Stomach (tissue), 9 donors: Measurements from ENCODE around the gene C4orf50. TPM values are rescaled to one million over a fixed set of nuclear protein-coding genes. Genes with fewer than 3 reads are reported as not detected.

Experiments
- DNase-seq, 2 donors: peaks; one replicate each; pipeline versions ENCODE4 v3.0.0 to v3.0.0-alpha.2; 2013 to 2019
- H3K27ac ChIP-seq, 5 donors: fragments of 200-600 bp in 4 of 5; sonication (generic) in 4 of 5; one replicate each; pipeline ENCODE4 v1.5.1; 2013 to 2019; ENCODE audit warnings: mild to moderate bottlenecking in 1 of 5, moderate library complexity in 1 of 5
- H3K27me3 ChIP-seq, 3 donors: fragments of 200-600 bp; sonication (generic); one replicate each; pipeline ENCODE4 v1.5.1; 2017 to 2019; ENCODE audit warnings: mixed run types in 1 of 3
- H3K36me3 ChIP-seq, 4 donors: fragments of 200-600 bp; sonication (generic); 1 replicate in 3 of 4; 2 replicates in 1 of 4; pipeline ENCODE4 v1.5.1; 2016 to 2019
- H3K4me1 ChIP-seq, 4 donors: fragments of 200-600 bp; sonication (generic); one replicate each; pipeline ENCODE4 v1.5.1; 2016 to 2019
- H3K4me3 ChIP-seq, 4 donors: fragments of 200-600 bp; sonication (generic) in 3 of 4; one replicate each; pipeline ENCODE4 v1.5.1; 2016 to 2019; ENCODE audit warnings: mild to moderate bottlenecking in 1 of 4
- H3K9me3 ChIP-seq, 4 donors: fragments of 200-600 bp; sonication (generic); one replicate each; pipeline ENCODE4 v1.5.1; 2016 to 2019
- EP300 ChIP-seq: sonication (generic); formaldehyde crosslinking; IDR thresholded peaks from one replicate; pipeline ENCODE4 v1.6.1; 2017; ENCODE audit warnings: antibody characterized with exemption
- POLR2A ChIP-seq, 4 donors: fragments of 450-650 bp; IDR thresholded peaks; one replicate each; pipeline ENCODE4 v1.6.1; 2016; ENCODE audit warnings: antibody characterized with exemption in 4 of 4, control low read depth in 2 of 4, mild to moderate bottlenecking in 1 of 4, moderate library complexity in 1 of 4
- POLR2AphosphoS5 ChIP-seq, 3 donors: sonication (generic); formaldehyde crosslinking; IDR thresholded peaks; one replicate each; pipeline ENCODE4 v1.6.1; 2016; ENCODE audit warnings: antibody characterized with exemption in 3 of 3
- WGBS, 5 donors: extraction: QIAGEN DNeasy Blood & Tissue Kit in 3 of 5; methylation state at CpG; one replicate each; pipeline versions ENCODE4 v1.1.5 to v1.1.7; 2013 to 2018; 5-methylcytosine and 5-hydroxymethylcytosine counted together
- intact Hi-C: fragments of 100-400 bp; cut with DNase I; formaldehyde crosslinking; loops from one replicate; pipeline ENCODE4 v1.15.1; 2023; ENCODE audit warnings: low total_unique reads
- polyA plus RNA-seq, 3 donors: library from polyadenylated mRNA; stranded (reverse); fragments of 200-250 nt; gene quantifications; one replicate each; pipeline ENCODE4 v1.2.3, GENCODE V29; 2013
- total RNA-seq, 5 donors: library from RNA; depleted of rRNA; stranded (reverse); fragments of >200 nt; gene quantifications; one replicate each; pipeline versions ENCODE4 v1.1.0 to v1.2.3, GENCODE V29; 2014 to 2016
- TF ChIP-seq, protein P1 (sequence below), 7 experiments: fragments of 450-650 bp in 4 of 7; fragments of 200-600 bp in 3 of 7; sonication (generic) in 3 of 7; IDR thresholded peaks; one replicate each; pipeline ENCODE4 v1.5.1; 2016 to 2019; ENCODE audit warnings: antibody characterized with exemption in 7 of 7, control low read depth in 2 of 7, mild to moderate bottlenecking in 1 of 7
- donor health status: healthy with polysubstance abuse.
- donor health status: Bipolar disorder and iron deficiency.
- donor health status: healthy.

C4orf50 gene
- total and polyA plus RNA-seq, 8 donors: under 0.01 to 1.8 (median 0.85) TPM; not detected in 4

DNA sequence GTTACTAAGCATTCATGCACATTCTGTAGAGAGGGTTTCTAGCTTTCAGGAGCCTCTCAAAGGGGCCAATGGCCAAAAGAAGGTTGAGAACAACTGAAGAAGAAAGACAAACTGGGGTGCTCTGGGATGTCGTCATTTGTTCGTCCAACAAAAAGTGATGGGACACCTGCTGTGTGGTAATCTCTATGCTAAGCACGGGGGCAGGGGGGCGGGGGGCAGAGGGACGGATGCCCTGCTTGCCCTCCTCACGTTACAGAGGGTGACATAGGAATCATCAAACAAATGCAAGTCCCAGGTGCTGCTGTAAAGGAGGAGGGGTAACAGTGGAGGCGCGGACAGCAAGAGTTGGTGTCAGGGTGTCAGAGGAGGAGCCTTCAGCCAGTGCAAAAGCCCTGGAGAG lies 112.5 kb downstream of the C4orf50 start:
- Histone ChIP-seq H3K27ac (no peak overlapping the region), H3K27me3 (peaks cover 4 to 71% (median 19%) of the 10 kb centered on the region in 3 donors)
- intact Hi-C loops: no loop called here

DNA sequence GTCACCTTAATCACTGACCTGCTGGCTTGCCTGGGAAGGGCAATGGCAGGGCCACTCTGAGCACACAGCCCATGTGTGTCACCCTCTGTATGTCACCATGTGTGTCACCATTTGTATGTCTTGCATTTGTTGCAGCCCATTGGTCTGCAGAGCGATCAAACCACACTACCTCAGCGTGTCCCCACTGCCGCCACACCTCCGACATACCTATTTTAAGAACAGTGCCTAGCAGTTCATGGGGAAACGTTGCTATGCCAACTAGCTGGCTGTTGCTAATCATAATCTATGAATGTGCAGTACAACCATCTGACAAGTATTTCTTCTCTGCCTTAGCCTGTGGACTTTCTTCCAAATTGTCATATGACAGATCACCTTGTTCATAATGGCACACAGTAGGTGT lies 117.4 kb downstream of the C4orf50 start:
- intact Hi-C loops: no loop called here
- Histone ChIP-seq H3K36me3 (no peaks in the 10 kb centered on the region), H3K27ac (no peak overlapping the region), H3K4me3 (no peak overlapping the region), H3K9me3 (peaks cover 0 to 15% (median 4%) of the 10 kb centered on the region in 4 donors), H3K4me1 (no peaks in the 10 kb centered on the region), H3K27me3 (peaks cover 4 to 91% (median 23%) of the 10 kb centered on the region in 3 donors)
- DNase-seq: no peak
- TF ChIP-seq POLR2AphosphoS5 (IDR thresholded peaks at IDR 0.05) (no peak), POLR2A (IDR thresholded peaks at IDR 0.05) (no peak), EP300 (no peak)
- 67 to 83% (median 76%) methylated on average over 5 of the region's 5 CpGs for WGBS, 5 donors

More for the DNA sequence above, 112.5 kb downstream of the C4orf50 start:
- Histone ChIP-seq H3K36me3 (no peaks in the 10 kb centered on the region), H3K4me3 (no peak overlapping the region), H3K4me1 (no peaks in the 10 kb centered on the region), H3K9me3 (peaks cover 0 to 21% (median 17%) of the 10 kb centered on the region in 4 donors)
- TF ChIP-seq EP300: no peak
- TF ChIP-seq, protein P1, sequence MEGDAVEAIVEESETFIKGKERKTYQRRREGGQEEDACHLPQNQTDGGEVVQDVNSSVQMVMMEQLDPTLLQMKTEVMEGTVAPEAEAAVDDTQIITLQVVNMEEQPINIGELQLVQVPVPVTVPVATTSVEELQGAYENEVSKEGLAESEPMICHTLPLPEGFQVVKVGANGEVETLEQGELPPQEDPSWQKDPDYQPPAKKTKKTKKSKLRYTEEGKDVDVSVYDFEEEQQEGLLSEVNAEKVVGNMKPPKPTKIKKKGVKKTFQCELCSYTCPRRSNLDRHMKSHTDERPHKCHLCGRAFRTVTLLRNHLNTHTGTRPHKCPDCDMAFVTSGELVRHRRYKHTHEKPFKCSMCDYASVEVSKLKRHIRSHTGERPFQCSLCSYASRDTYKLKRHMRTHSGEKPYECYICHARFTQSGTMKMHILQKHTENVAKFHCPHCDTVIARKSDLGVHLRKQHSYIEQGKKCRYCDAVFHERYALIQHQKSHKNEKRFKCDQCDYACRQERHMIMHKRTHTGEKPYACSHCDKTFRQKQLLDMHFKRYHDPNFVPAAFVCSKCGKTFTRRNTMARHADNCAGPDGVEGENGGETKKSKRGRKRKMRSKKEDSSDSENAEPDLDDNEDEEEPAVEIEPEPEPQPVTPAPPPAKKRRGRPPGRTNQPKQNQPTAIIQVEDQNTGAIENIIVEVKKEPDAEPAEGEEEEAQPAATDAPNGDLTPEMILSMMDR (IDR thresholded peaks at IDR 0.05): no peak
- TF ChIP-seq POLR2AphosphoS5 (IDR thresholded peaks at IDR 0.05): no peak
- TF ChIP-seq POLR2A (IDR thresholded peaks at IDR 0.05): no peak
- 4 to 13% (median 9%) methylated on average over 8 of the region's 8 CpGs for WGBS, 5 donors
- DNase-seq: no peak

DNA sequence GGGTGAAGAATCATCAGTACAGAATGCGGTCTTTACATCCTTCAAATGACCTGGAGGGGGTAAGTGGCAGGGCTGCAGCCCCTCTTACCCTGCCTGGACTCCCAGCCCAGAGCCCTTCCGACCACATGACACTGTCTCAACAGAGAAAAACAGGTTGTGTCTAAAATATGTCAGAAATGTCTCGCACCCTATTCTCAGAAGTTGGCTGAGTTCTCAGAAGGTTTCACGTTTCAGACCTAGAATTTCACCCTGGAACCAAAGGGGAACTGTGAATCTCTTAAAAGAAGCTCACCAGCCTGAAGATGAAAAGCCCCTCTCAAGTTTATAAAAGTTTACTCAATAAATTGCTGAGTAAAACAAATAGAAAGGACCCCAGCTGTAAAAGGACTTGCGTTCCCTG lies 118.3 kb downstream of the C4orf50 start:
- intact Hi-C loops: no loop called here
- Histone ChIP-seq H3K36me3 (no peaks in the 10 kb centered on the region), H3K4me1 (no peaks in the 10 kb centered on the region), H3K4me3 (no peak overlapping the region), H3K27ac (no peak overlapping the region), H3K9me3 (peaks cover 0 to 15% (median 4%) of the 10 kb centered on the region in 4 donors), H3K27me3 (peaks cover 4 to 91% (median 26%) of the 10 kb centered on the region in 3 donors)
- no peak for DNase-seq
- WGBS, 5 donors: 49 to 62% (median 53%) methylated on average over 5 of the region's 5 CpGs
- TF ChIP-seq EP300 (no peak), POLR2AphosphoS5 (IDR thresholded peaks at IDR 0.05) (no peak), POLR2A (IDR thresholded peaks at IDR 0.05) (no peak)
- TF ChIP-seq, protein P1 (IDR thresholded peaks at IDR 0.05): no peak

DNA sequence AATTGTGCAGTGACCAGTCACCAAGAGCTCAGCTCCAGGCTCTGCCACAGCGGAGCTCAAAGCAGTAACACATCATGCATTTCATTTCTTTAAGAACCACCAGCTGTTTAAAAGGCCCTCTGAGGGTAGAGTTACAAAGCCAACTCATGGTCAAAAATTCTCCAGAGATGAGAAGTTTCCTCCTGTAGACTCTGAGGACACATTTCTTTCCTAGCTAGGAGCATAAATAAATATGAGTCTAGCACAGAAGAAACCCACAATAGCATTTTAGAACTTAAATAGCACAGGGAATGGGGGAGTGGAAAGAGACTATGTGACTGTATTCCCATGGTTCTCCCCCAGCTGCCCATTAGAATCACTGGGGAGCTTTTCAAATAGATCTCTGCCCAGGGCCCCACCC lies 118.8 kb downstream of the C4orf50 start:
- no peaks in the 10 kb centered on the region for H3K36me3 ChIP-seq
- no peak for TF ChIP-seq POLR2A (IDR thresholded peaks at IDR 0.05)
- TF ChIP-seq EP300: no peak
- no peak for TF ChIP-seq POLR2AphosphoS5 (IDR thresholded peaks at IDR 0.05)
- TF ChIP-seq, protein P1 (IDR thresholded peaks at IDR 0.05): no peak
- H3K27ac ChIP-seq: no peak overlapping the region
- H3K9me3 ChIP-seq: peaks cover 0 to 15% (median 4%) of the 10 kb centered on the region in 4 donors
- DNase-seq: no peak
- WGBS, 5 donors: 86 to 93% (median 91%) methylated on average over 1 of the region's 1 CpG
- no peaks in the 10 kb centered on the region for H3K4me1 ChIP-seq
- no peak overlapping the region for H3K4me3 ChIP-seq
- H3K27me3 ChIP-seq: peaks cover 4 to 91% (median 25%) of the 10 kb centered on the region in 3 donors
- intact Hi-C loops: no loop called here

DNA sequence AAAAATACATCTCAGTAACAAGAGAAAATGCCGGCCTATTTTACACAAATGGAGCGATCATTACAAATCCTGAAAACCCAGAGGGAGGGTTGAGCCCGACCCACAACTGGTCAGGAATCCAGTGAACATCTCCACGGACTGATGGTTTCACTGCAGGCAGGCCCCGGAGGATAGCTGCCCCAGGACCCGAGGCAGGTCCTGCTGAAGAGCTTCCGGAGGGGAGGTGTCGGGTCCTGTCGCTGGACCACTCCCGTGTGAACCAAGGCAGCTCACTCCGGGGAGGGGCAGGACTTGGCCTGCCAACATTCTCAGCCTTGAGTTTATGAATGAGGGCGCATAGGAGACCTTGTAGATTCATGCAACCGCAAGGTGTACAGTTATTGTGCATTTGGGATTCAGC lies 120.6 kb downstream of the C4orf50 start:
- no peak for TF ChIP-seq POLR2AphosphoS5 (IDR thresholded peaks at IDR 0.05)
- no peak for TF ChIP-seq EP300
- TF ChIP-seq, protein P1 (IDR thresholded peaks at IDR 0.05): no peak
- no peak for TF ChIP-seq POLR2A (IDR thresholded peaks at IDR 0.05)
- no peaks in the 10 kb centered on the region for H3K36me3 ChIP-seq
- H3K27me3 ChIP-seq: peaks cover under 1 to 91% (median 34%) of the 10 kb centered on the region in 3 donors
- H3K9me3 ChIP-seq: peaks cover 0 to 11% (median 4%) of the 10 kb centered on the region in 4 donors
- DNase-seq: no peak
- no peak overlapping the region for H3K4me3 ChIP-seq
- H3K27ac ChIP-seq: no peak overlapping the region
- peaks cover 0 to 6% (median 3%) of the 10 kb centered on the region in 4 donors for H3K4me1 ChIP-seq
- WGBS, 5 donors: 78 to 85% (median 82%) methylated on average over 13 of the region's 13 CpGs
- intact Hi-C loops: no loop called here
